Ectodermal cell (in vitro differentiated cells): ENCODE measurements around the gene SRXN1.
A peak's percentile ranks its signal among the peaks of the same experiment; 100 is the strongest.

Source experiments
- H3K27ac ChIP-seq: 2 replicates; pipeline ENCODE4 v1.7.0; 2013; ENCODE audit warnings: mild to moderate bottlenecking, low read depth, low read length; ENCODE audit not compliant: insufficient read depth, poor library complexity, severe bottlenecking
- H3K27me3 ChIP-seq: 2 replicates; pipeline ENCODE4 v1.7.0; 2013; ENCODE audit warnings: mild to moderate bottlenecking, low read length; ENCODE audit not compliant: insufficient read depth, control insufficient read depth, poor library complexity, severe bottlenecking
- H3K36me3 ChIP-seq: one replicate; pipeline ENCODE4 v1.7.0; 2013; ENCODE audit warnings: low read length; ENCODE audit not compliant: control insufficient read depth, insufficient read depth
- H3K4me1 ChIP-seq: one replicate; pipeline ENCODE4 v1.7.0; 2013; ENCODE audit warnings: low read length; ENCODE audit not compliant: control insufficient read depth, insufficient read depth
- H3K4me3 ChIP-seq: 2 replicates; pipeline ENCODE4 v1.7.0; 2013; ENCODE audit warnings: low read depth, low read length, control low read depth; ENCODE audit not compliant: insufficient read depth
- H3K9me3 ChIP-seq: 2 replicates; pipeline ENCODE4 v1.7.0; 2013; ENCODE audit warnings: mild to moderate bottlenecking, low read length, moderate library complexity; ENCODE audit not compliant: control insufficient read depth
- WGBS, 2 experiments: methylation state at CpG; one replicate each; pipeline ENCODE4 v1.1.7; 2013; ENCODE audit warnings: missing lambda C conversion rate in 2 of 2; 5-methylcytosine and 5-hydroxymethylcytosine counted together

SRXN1 gene

DNA sequence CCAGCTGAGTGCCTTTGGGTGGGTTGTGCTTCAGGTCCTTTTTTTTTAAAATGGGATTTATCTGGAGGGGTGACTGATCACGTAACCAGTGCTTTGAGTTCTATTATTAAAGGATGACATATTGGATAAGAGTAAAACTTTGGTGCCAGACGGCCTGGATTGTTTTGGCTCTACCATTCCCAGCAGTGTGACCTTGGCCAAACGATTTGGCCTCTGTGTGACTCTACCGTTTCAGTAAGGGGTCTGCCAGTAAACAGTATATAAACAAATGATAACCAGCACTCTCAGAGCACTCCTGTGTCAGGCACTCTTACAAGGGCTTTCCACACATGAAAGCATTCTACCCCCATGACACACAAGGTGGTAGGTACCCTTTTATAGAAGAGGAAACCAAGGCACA, 13.9 kb upstream of the SRXN1 start:
- Histone ChIP-seq H3K36me3 (no peaks in the 10 kb centered on the region), H3K4me1 (peaks cover 13% of the 10 kb centered on the region), H3K9me3 (no peaks in the 10 kb centered on the region), H3K27me3 (peaks cover 30% of the 10 kb centered on the region), H3K27ac (no peak overlapping the region), H3K4me3 (no peak overlapping the region)
- WGBS, 2 experiments = 75 to 84% methylated on average over 4 of the region's 4 CpGs

DNA sequence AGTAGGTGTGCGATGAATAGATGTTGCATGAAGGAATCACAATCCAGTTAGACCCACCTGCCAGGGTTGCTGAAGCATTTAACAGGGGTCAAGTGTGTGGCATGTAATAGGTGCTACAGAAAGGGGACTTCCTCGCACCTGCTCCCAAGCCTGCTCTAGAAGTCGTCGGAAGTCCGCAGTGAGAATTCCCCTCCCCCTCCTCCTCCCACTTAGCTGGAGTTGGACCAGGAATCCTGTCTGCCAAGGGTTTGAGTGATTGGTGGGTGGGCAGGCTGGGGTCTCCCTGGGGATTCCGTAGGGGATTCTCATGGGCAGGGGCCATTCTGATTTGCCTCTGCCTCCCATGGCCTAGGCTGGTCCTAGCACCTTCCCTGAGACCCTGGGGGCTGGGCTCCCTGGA, 12.3 kb upstream of the SRXN1 start:
- Histone ChIP-seq H3K9me3 (no peaks in the 10 kb centered on the region), H3K27me3 (peaks cover 36% of the 10 kb centered on the region)

DNA sequence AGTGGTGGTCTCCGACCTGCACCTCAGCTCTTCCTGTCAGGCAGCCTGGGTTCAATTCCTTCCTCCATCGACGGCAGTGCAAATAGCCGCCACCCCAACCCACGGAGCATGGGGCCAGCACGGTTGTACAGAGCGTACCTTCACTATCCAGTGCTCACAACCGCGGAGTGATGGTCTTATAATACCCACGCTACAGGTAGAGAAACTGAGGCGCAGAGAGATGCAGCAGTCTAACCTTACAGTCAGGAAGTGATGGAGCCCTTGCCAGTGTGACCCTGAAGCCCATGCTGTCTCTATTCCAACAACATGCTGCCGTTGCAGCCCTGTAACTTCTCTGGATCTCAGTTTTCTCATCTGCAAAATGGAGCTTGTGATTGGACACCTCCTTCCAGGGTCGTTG, 11.6 kb upstream of the SRXN1 start:
- Histone ChIP-seq H3K4me1 (peaks cover 19% of the 10 kb centered on the region), H3K4me3 (no peak overlapping the region), H3K27me3 (peaks cover 36% of the 10 kb centered on the region), H3K27ac (no peak overlapping the region), H3K9me3 (no peaks in the 10 kb centered on the region), H3K36me3 (no peaks in the 10 kb centered on the region)
- WGBS, 2 experiments = 90% methylated on average over 13 of the region's 13 CpGs

More for the DNA sequence above, 12.3 kb upstream of the SRXN1 start:
- 34 to 59% methylated on average over 3 to 6 of the region's 6 CpGs for whole genome bisulfite sequencing, 2 experiments
- peaks cover 19% of the 10 kb centered on the region for H3K4me1 ChIP-seq
- no peaks in the 10 kb centered on the region for H3K36me3 ChIP-seq
- no peak overlapping the region for H3K27ac ChIP-seq
- H3K4me3 ChIP-seq = no peak overlapping the region

DNA sequence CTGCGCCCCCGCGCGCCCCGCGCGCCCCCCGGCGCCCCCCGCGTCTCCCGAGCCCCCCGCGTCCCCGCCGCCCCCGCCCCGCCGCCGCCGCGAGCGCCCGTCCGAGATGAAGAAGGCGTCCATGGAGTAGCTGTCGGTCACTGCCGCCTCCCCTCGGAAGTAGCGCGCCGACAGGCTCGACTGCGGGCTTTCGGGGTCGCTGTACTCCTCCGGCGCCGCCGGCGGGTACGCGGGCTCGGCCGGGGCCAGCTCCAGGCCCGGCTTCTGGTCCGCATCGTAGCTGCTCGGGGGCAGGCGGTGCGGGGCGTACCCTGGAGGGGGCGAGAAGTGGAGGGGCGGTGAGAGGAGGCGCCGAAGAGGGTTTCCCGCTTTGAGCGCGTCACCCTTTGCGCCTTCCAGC, 11.2 kb upstream of the SRXN1 start:
- Histone ChIP-seq H3K4me1 (peaks cover 19% of the 10 kb centered on the region), H3K9me3 (no peaks in the 10 kb centered on the region), H3K27me3 (peaks cover 36% of the 10 kb centered on the region), H3K36me3 (no peaks in the 10 kb centered on the region), H3K27ac (no peak overlapping the region), H3K4me3 (no peak overlapping the region)
- WGBS, 2 experiments = 85 to 93% methylated on average over 60 of the region's 60 CpGs

GRCh38 chr20:663315-664090, 10.5 kb upstream of the SRXN1 start:
- H3K27me3 ChIP-seq = peaks cover 36% of the 10 kb centered on the region
- H3K9me3 ChIP-seq = no peaks in the 10 kb centered on the region
- 85 to 87% methylated on average over 84 of the region's 84 CpGs for WGBS, 2 experiments
- no peak overlapping the region for H3K27ac ChIP-seq
- peaks cover 23% of the 10 kb centered on the region for H3K4me1 ChIP-seq
- H3K4me3 ChIP-seq = no peak overlapping the region
- no peaks in the 10 kb centered on the region for H3K36me3 ChIP-seq

DNA sequence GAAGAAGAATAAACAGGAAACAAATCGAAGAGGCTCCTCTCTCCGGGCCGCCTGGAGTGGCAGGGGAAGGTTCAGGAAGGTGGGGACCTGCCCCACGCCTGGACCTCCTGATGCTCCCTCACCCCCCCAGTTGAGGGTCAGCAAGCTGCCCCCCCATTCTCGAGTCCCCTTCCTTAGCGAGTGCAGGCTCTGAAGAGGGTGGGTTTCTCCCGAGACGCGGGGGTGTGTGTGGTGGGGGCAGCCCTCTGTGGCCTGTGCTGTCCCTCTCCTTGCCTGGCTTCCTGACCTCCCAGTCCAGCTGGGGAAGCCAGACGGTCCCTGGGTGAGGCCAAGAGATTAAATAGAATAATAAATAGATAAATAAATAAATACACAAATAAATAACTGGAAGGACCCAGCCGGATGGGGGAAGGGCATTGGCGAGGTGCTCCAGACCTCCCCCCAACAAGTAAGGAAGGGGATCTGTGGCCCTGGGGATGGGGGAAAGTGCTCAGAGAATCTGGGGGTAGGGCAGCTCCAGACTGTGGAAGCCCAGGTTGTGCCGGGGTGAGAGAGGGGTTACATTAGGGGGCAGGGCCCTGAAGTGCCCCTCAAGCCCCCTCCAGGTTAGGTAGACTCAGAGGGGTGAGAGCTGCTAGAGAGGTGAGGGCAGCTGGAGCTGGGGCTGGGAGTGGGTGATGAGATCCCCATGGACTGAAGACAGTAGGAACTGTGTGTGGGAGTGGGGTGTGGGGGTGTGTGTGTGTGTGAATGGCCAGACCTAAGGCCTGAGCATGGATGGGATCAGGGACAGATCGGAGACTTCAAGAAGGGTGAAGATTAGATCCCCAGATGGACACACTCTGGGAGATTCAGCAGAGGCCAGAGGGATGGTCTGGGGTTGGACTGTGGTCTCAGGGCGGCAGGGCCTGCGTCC, 9.5 kb upstream of the SRXN1 start:
- Histone ChIP-seq H3K27me3 (peaks cover 36% of the 10 kb centered on the region), H3K4me1 (peaks cover 23% of the 10 kb centered on the region), H3K4me3 (no peak overlapping the region), H3K36me3 (no peaks in the 10 kb centered on the region), H3K27ac (no peak overlapping the region), H3K9me3 (no peaks in the 10 kb centered on the region)
- WGBS, 2 experiments = 72 to 74% methylated on average over 15 of the region's 16 CpGs

GRCh38 chr20:661474-662270, 8.7 kb upstream of the SRXN1 start:
- Histone ChIP-seq H3K27me3 (peaks cover 36% of the 10 kb centered on the region), H3K4me3 (peak overlapping the region; percentile 5), H3K4me1 (peaks cover 23% of the 10 kb centered on the region), H3K36me3 (no peaks in the 10 kb centered on the region), H3K27ac (no peak overlapping the region), H3K9me3 (no peaks in the 10 kb centered on the region)
- WGBS, 2 experiments = 39% methylated on average over 28 to 29 of the region's 29 CpGs

- no peak overlapping the region for H3K27ac ChIP-seq
- 26 to 31% methylated on average over 5 of the region's 5 CpGs for WGBS, 2 experiments
These were observed 5.8 kb upstream of the SRXN1 start for GRCh38 chr20:658731-659291.

DNA sequence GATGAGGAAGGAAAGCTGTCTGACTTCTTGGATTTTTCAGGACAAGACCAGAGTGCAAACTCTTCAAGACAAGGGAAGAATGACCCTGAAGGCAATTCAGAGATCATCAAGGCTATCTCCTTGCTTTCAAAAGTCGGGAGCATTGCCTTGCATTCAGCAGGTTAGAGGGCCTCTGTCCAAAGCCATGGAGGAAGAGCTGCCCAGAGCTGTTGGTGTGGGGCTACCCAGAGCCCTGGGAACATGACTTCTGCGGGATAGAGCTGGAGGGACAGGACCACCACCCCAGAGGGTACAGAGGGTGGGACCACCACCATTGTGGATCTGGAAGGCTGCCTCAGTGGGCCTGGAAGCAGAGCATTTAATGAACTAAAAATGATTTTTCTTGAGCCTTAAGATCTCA, 5.2 kb upstream of the SRXN1 start:
- no peak overlapping the region for H3K4me3 ChIP-seq
- 35 to 37% methylated on average over 2 of the region's 2 CpGs for WGBS, 2 experiments
- H3K9me3 ChIP-seq = no peaks in the 10 kb centered on the region
- H3K4me1 ChIP-seq = peaks cover 17% of the 10 kb centered on the region
- H3K27me3 ChIP-seq = peaks cover 30% of the 10 kb centered on the region
- H3K27ac ChIP-seq = no peak overlapping the region
- no peaks in the 10 kb centered on the region for H3K36me3 ChIP-seq

More at GRCh38 chr20:658731-659291, 5.8 kb upstream of the SRXN1 start:
- H3K4me1 ChIP-seq = peaks cover 17% of the 10 kb centered on the region
- H3K4me3 ChIP-seq = no peak overlapping the region
- peaks cover 30% of the 10 kb centered on the region for H3K27me3 ChIP-seq
- H3K9me3 ChIP-seq = no peaks in the 10 kb centered on the region
- no peaks in the 10 kb centered on the region for H3K36me3 ChIP-seq
